Choroid plexus epithelial cell (primary cell): ENCODE results near the gene SYT2.
"Not testable (repeated sequence)": the region's sequence is repeated elsewhere in the genome, so short reads cannot be mapped to it uniquely, and the experiment has no call there.

ENCODE experiments used
- DNase-seq: peaks from one replicate; pipeline ENCODE4 v3.0.0-alpha.2; 2010; ENCODE audit warnings: low read depth
- H3K4me3 ChIP-seq: 2 replicates; pipeline ENCODE4 v1.5.1; 2011; ENCODE audit warnings: low read depth, mild to moderate bottlenecking, control low read depth, low read length, moderate library complexity
- CTCF ChIP-seq: conservative IDR thresholded peaks from 2 replicates; pipeline ENCODE4 v1.5.1; 2011; ENCODE audit warnings: low read depth, mild to moderate bottlenecking, control low read depth, inconsistent platforms, low read length, moderate library complexity

The SYT2 gene

GRCh38 chr1:202716654-202717053, 6.4 kb upstream of the SYT2 start:
- H3K4me3 ChIP-seq = no peak overlapping the region
- TF ChIP-seq CTCF = no peak
- DNase-seq = peak; percentile 30

- not testable (repeated sequence) for H3K4me3 ChIP-seq
These were observed 3.9 kb upstream of the SYT2 start for GRCh38 chr1:202714202-202714601.

GRCh38 chr1:202713110-202713509, 2.9 kb upstream of the SYT2 start:
- H3K4me3 ChIP-seq = no peak overlapping the region
- DNase-seq = no peak
- no peak for TF ChIP-seq CTCF

More at GRCh38 chr1:202714202-202714601, 3.9 kb upstream of the SYT2 start:
- DNase-seq = not testable (repeated sequence)

- TF ChIP-seq CTCF = no peak
- no peak for DNase-seq
These were observed 1.8 kb upstream of the SYT2 start for GRCh38 chr1:202711949-202712635.

GRCh38 chr1:202709276-202710041, 795 bp downstream of the SYT2 start:
- DNase-seq = no peak
- TF ChIP-seq CTCF = no peak
- no peak overlapping the region for H3K4me3 ChIP-seq

More at GRCh38 chr1:202711949-202712635, 1.8 kb upstream of the SYT2 start:
- no peak overlapping the region for H3K4me3 ChIP-seq

- no peak for DNase-seq
- TF ChIP-seq CTCF = no peak
- no peak overlapping the region for H3K4me3 ChIP-seq
These were observed 1.6 kb downstream of the SYT2 start for GRCh38 chr1:202708456-202709275.

- TF ChIP-seq CTCF = no peak
- H3K4me3 ChIP-seq = no peak overlapping the region
- DNase-seq = no peak
These were observed 3.4 kb downstream of the SYT2 start for GRCh38 chr1:202706851-202707250.
